CD4-positive, alpha-beta T cell treated with Interleukin-15 for 4 hours (primary cell): ENCODE results near the gene MYBBP1A.

Experiments used
- DNase-seq: peaks from one replicate; pipeline ENCODE4 v3.0.0-alpha.2; 2020; ENCODE audit warnings: low spot score

The MYBBP1A gene

GRCh38 chr17:4548061-4548461 lies 7.1 kb downstream of the MYBBP1A start:
- DNase-seq: no peak

GRCh38 chr17:4547118-4547906 lies 7.9 kb downstream of the MYBBP1A start:
- DNase-seq: no peak

GRCh38 chr17:4545217-4545951 lies 9.8 kb downstream of the MYBBP1A start:
- DNase-seq: no peak

- no peak for DNase-seq
Observed at GRCh38 chr17:4544951-4545216, 10.3 kb downstream of the MYBBP1A start.

GRCh38 chr17:4544135-4544950 lies 10.8 kb downstream of the MYBBP1A start:
- DNase-seq: no peak

- no peak for DNase-seq
Observed at GRCh38 chr17:4543557-4544026, 11.6 kb downstream of the MYBBP1A start.

GRCh38 chr17:4542726-4543191 lies 12.4 kb downstream of the MYBBP1A start:
- DNase-seq: no peak

GRCh38 chr17:4542003-4542725 lies 13.0 kb downstream of the MYBBP1A start:
- DNase-seq: no peak

- DNase-seq: no peak
Observed at GRCh38 chr17:4541328-4542002, 13.7 kb downstream of the MYBBP1A start.

- no peak for DNase-seq
Observed at GRCh38 chr17:4540687-4541327, 14.4 kb downstream of the MYBBP1A start.

- DNase-seq: no peak
Observed at GRCh38 chr17:4540224-4540651, 14.9 kb downstream of the MYBBP1A start.

GRCh38 chr17:4539576-4540223 lies 15.5 kb downstream of the MYBBP1A start:
- no peak for DNase-seq

- DNase-seq: no peak
Observed at GRCh38 chr17:4539025-4539424, 16.2 kb downstream of the MYBBP1A start.

GRCh38 chr17:4538236-4539002 lies 16.8 kb downstream of the MYBBP1A start:
- no peak for DNase-seq

- no peak for DNase-seq
Observed at GRCh38 chr17:4537451-4538235, 17.5 kb downstream of the MYBBP1A start.

- DNase-seq: no peak
Observed at GRCh38 chr17:4536742-4537411, 18.3 kb downstream of the MYBBP1A start.

- no peak for DNase-seq
Observed at GRCh38 chr17:4536259-4536741, 18.9 kb downstream of the MYBBP1A start.
